Keratinocyte (primary cell): Measurements from ENCODE around the gene TNIP2.

Experiments
- CTCF ChIP-seq, 3 experiments: IDR thresholded peaks in 1 of 3; conservative IDR thresholded peaks in 1 of 3; optimal IDR thresholded peaks in 1 of 3; 2 replicates in 2 of 3; 3 replicates in 1 of 3; pipeline versions ENCODE3 to v1.5.1; 2011; ENCODE audit warnings: low read length in 3 of 3, mild to moderate bottlenecking in 3 of 3, moderate library complexity in 2 of 3, control low read depth in 1 of 3, inconsistent platforms in 1 of 3; ENCODE audit not compliant: insufficient read depth in 2 of 3; ENCODE audit errors: extremely low read depth in 1 of 3
- EZH2 ChIP-seq: IDR thresholded peaks from one replicate; pipeline ENCODE4 v1.6.1; 2012; ENCODE audit warnings: inconsistent platforms, mild to moderate bottlenecking, low read length, moderate library complexity

GRCh38 chr4:2755821-2756690 lies at the start of gene TNIP2:
- TF ChIP-seq CTCF (optimal IDR thresholded peaks at IDR 0.05 in 1 of 3, IDR thresholded peaks at IDR 0.05 in 1 of 3, conservative IDR thresholded peaks at IDR 0.05 in 1 of 3; ENCODE audit: extremely low read depth in 1 of 3, insufficient read depth in 2 of 3, low read length in 3 of 3) = peak in 2 of 3 experiments; percentile 18 to 42
- TF ChIP-seq EZH2 = no peak
